ENCODE results near the gene ZMIZ1. TPM values are rescaled to one million over a fixed set of nuclear protein-coding genes. Genes with fewer than 3 reads are reported as not detected.

The ZMIZ1 gene
- polyA plus RNA-seq, 3 donors, result 3.3 to 64.6 (median 8.9) TPM

DNA sequence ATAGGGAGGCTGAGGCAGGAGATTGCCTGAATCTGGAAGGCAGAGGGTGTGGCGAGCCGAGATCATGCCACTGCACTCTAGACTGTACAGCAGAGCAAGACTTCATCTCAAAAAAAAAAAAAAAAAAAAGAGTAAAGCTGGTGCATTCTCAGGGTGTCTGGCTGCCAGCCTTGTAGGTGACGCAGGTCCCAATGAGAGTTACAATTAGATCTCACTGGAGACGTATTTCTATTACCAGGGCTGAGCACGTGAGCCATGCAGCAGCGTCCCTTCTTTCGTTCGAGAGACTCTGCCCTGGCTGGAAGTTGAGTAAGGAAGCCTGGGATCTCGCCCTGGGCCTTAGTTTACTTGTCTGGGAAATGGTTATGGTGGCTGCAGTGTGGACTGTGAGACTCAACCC lies 22.4 kb upstream of the ZMIZ1 start:
- 100% methylated on average over 2 of the region's 9 CpGs for WGBS (ENCODE audit: insufficient coverage)
- Histone ChIP-seq H2AFZ (ENCODE audit: insufficient read depth, low read depth, low read length, poor library complexity, severe bottlenecking) (no peak overlapping the region), H3K36me3 (replicated peaks in 1 of 2; ENCODE audit: control insufficient read depth in 1 of 2, insufficient read depth in 2 of 2, low read length in 2 of 2) (no peaks in the 10 kb centered on the region), H3K9me3 (replicated peaks in 1 of 2; ENCODE audit: control insufficient read depth in 1 of 2, insufficient read depth in 1 of 2, low read length in 2 of 2) (no peaks in the 10 kb centered on the region), H3K27me3 (ENCODE audit: control insufficient read depth in 2 of 2, insufficient read depth in 2 of 2, low read length in 2 of 2) (no peaks in the 10 kb centered on the region), H3K79me2 (ENCODE audit: insufficient read depth, low read length) (no peaks in the 10 kb centered on the region), H3K4me2 (replicated peaks; ENCODE audit: extremely low read depth, low read length, poor library complexity, severe bottlenecking) (peak overlapping the region; percentile 30), H3K9ac (ENCODE audit: insufficient read depth, low read length, poor library complexity, severe bottlenecking) (no peak overlapping the region), H4K20me1 (ENCODE audit: insufficient read depth, low read length) (no peaks in the 10 kb centered on the region), H3K4me1 (ENCODE audit: control insufficient read depth in 1 of 2, insufficient read depth in 2 of 2, low read length in 2 of 2) (peaks cover 32% of the 10 kb centered on the region in 2 donors), H3K27ac (ENCODE audit: low read depth in 1 of 2, low read length in 2 of 2) (no peak overlapping the region), H3K4me3 (replicated peaks in 1 of 3; ENCODE audit: low read depth in 2 of 3, low read length in 3 of 3) (no peak overlapping the region)
- peaks cover 0 to 6% (median 0%) of the 10 kb centered on the region in 7 donors for H3K9me3 Mint-ChIP-seq
- no peak for DNase-seq
- intact Hi-C loops (cut with micrococcal nuclease), result loop anchor here in 1 of 2 donors (5.0 kb wide), 1 partner anchor 39 kb away; no protein-coding TSS in a partner anchor
- no peak overlapping the region for H3K4me3 Mint-ChIP-seq
- peak overlapping the region in 1 of 7 donors; percentile 33 for H3K27ac Mint-ChIP-seq
- TF ChIP-seq, protein P1, sequence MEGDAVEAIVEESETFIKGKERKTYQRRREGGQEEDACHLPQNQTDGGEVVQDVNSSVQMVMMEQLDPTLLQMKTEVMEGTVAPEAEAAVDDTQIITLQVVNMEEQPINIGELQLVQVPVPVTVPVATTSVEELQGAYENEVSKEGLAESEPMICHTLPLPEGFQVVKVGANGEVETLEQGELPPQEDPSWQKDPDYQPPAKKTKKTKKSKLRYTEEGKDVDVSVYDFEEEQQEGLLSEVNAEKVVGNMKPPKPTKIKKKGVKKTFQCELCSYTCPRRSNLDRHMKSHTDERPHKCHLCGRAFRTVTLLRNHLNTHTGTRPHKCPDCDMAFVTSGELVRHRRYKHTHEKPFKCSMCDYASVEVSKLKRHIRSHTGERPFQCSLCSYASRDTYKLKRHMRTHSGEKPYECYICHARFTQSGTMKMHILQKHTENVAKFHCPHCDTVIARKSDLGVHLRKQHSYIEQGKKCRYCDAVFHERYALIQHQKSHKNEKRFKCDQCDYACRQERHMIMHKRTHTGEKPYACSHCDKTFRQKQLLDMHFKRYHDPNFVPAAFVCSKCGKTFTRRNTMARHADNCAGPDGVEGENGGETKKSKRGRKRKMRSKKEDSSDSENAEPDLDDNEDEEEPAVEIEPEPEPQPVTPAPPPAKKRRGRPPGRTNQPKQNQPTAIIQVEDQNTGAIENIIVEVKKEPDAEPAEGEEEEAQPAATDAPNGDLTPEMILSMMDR (IDR thresholded peaks at IDR 0.05), result no peak
- peaks cover 2 to 8% (median 7%) of the 10 kb centered on the region in 3 donors for H3K27me3 Mint-ChIP-seq (ENCODE audit: low read depth in 3 of 3)
- peaks cover 37% of the 10 kb centered on the region for H3K4me1 Mint-ChIP-seq
- H3K36me3 Mint-ChIP-seq, result no peaks in the 10 kb centered on the region

GRCh38 chr10:79046741-79047583 lies 21.8 kb upstream of the ZMIZ1 start:
- intact Hi-C loops (cut with micrococcal nuclease), result loop anchor here in 1 of 2 donors (5.0 kb wide), 1 partner anchor 40 kb away; no protein-coding TSS in a partner anchor
- Mint-ChIP-seq H3K9me3 (peaks cover 0 to 6% (median 0%) of the 10 kb centered on the region in 7 donors), H3K27ac (peak overlapping the region; percentile 75 to 95 (median 84)), H3K4me3 (peak overlapping the region; percentile 20 to 28), H3K27me3 (ENCODE audit: low read depth in 3 of 3) (peaks cover 2 to 9% (median 5%) of the 10 kb centered on the region in 3 donors), H3K36me3 (no peaks in the 10 kb centered on the region), H3K4me1 (peaks cover 37% of the 10 kb centered on the region)
- no peaks in the 10 kb centered on the region for H3K27me3 ChIP-seq (ENCODE audit: control insufficient read depth in 2 of 2, insufficient read depth in 2 of 2, low read length in 2 of 2)
- peak overlapping the region; percentile 30 for H3K4me2 ChIP-seq (replicated peaks; ENCODE audit: extremely low read depth, low read length, poor library complexity, severe bottlenecking)
- peak overlapping the region; percentile 83 to 88 for H3K27ac ChIP-seq (ENCODE audit: low read depth in 1 of 2, low read length in 2 of 2)
- TF ChIP-seq, protein P1 (IDR thresholded peaks at IDR 0.05), result no peak
- H3K4me3 ChIP-seq (replicated peaks in 1 of 3; ENCODE audit: low read depth in 2 of 3, low read length in 3 of 3), result peak overlapping the region in 1 of 3 experiments; percentile 73
- H4K20me1 ChIP-seq (ENCODE audit: insufficient read depth, low read length), result no peaks in the 10 kb centered on the region
- H3K9me3 ChIP-seq (replicated peaks in 1 of 2; ENCODE audit: control insufficient read depth in 1 of 2, insufficient read depth in 1 of 2, low read length in 2 of 2), result no peaks in the 10 kb centered on the region
- peak overlapping the region; percentile 19 for H3K9ac ChIP-seq (ENCODE audit: insufficient read depth, low read length, poor library complexity, severe bottlenecking)
- DNase-seq, result peak in 2 of 3 donors; percentile 25 to 63
- H3K36me3 ChIP-seq (replicated peaks in 1 of 2; ENCODE audit: control insufficient read depth in 1 of 2, insufficient read depth in 2 of 2, low read length in 2 of 2), result no peaks in the 10 kb centered on the region
- WGBS (ENCODE audit: insufficient coverage), result 60% methylated on average over 2 of the region's 6 CpGs
- peak overlapping the region; percentile 91 for H2AFZ ChIP-seq (ENCODE audit: insufficient read depth, low read depth, low read length, poor library complexity, severe bottlenecking)
- no peaks in the 10 kb centered on the region for H3K79me2 ChIP-seq (ENCODE audit: insufficient read depth, low read length)
- H3K4me1 ChIP-seq (ENCODE audit: control insufficient read depth in 1 of 2, insufficient read depth in 2 of 2, low read length in 2 of 2), result peaks cover 32% of the 10 kb centered on the region in 2 donors
